CD4-positive, CD25-positive, alpha-beta regulatory T cell (primary cell): ENCODE data around the gene ANKS1B. TPM values are rescaled to one million over a fixed set of nuclear protein-coding genes. Genes with fewer than 3 reads are reported as not detected.

Experiments
- ATAC-seq, 2 donors: fragments of 150-1000 bp; cut with Tn5 transposase; one replicate each; pipeline ENCODE4 v1.10.0; 2021; ENCODE audit warnings: low read depth in 2 of 2, moderate number of reproducible peaks in 2 of 2, moderate library complexity in 1 of 2
- DNase-seq, 3 donors: peaks; one replicate each; pipeline versions ENCODE4 v3.0.0 to v3.0.0-alpha.2; 2012 to 2022; ENCODE audit warnings: mixed read lengths in 1 of 3
- H3K27ac ChIP-seq: one replicate; pipeline ENCODE4 v1.7.0; 2013; ENCODE audit warnings: mild to moderate bottlenecking, low read length; ENCODE audit not compliant: insufficient read depth, poor library complexity, severe bottlenecking
- H3K27me3 ChIP-seq: one replicate; pipeline ENCODE4 v1.7.0; 2013; ENCODE audit warnings: low read length; ENCODE audit not compliant: control insufficient read depth, insufficient read depth
- H3K36me3 ChIP-seq: one replicate; pipeline ENCODE4 v1.7.0; 2013; ENCODE audit warnings: mild to moderate bottlenecking, low read length, moderate library complexity; ENCODE audit not compliant: control insufficient read depth, insufficient read depth
- H3K4me1 ChIP-seq: 2 replicates; pipeline ENCODE4 v1.7.0; 2013; ENCODE audit warnings: mild to moderate bottlenecking, low read length; ENCODE audit not compliant: insufficient read depth, control insufficient read depth, poor library complexity, severe bottlenecking
- H3K4me3 ChIP-seq: one replicate; pipeline ENCODE4 v1.7.0; 2013; ENCODE audit warnings: low read depth, mild to moderate bottlenecking, low read length, moderate library complexity
- H3K9me3 ChIP-seq, 2 experiments: 1 replicate in 1 of 2; 2 replicates in 1 of 2; pipeline ENCODE4 v1.7.0; 2013; ENCODE audit warnings: low read length in 2 of 2, mild to moderate bottlenecking in 1 of 2, moderate library complexity in 1 of 2; ENCODE audit not compliant: control insufficient read depth in 2 of 2
- H3K27ac Mint-ChIP-seq, 3 donors: one replicate each; pipeline ENCODE4 v1.8.0; 2020 to 2022; ENCODE audit warnings: mild to moderate bottlenecking in 3 of 3, mixed read lengths in 3 of 3, moderate library complexity in 2 of 3
- H3K27me3 Mint-ChIP-seq: one replicate; pipeline ENCODE4 v1.8.0; 2022; ENCODE audit warnings: mild to moderate bottlenecking, mixed read lengths
- H3K36me3 Mint-ChIP-seq: one replicate; pipeline ENCODE4 v1.8.0; 2020; ENCODE audit warnings: mixed read lengths
- H3K4me1 Mint-ChIP-seq, 4 donors: one replicate each; pipeline ENCODE4 v1.8.0; 2020 to 2022; ENCODE audit warnings: mixed read lengths in 4 of 4, mild to moderate bottlenecking in 1 of 4
- H3K4me3 Mint-ChIP-seq, 4 donors: one replicate each; pipeline ENCODE4 v1.8.0; 2020 to 2022; ENCODE audit warnings: mild to moderate bottlenecking in 4 of 4, mixed read lengths in 4 of 4, moderate library complexity in 3 of 4
- H3K9me3 Mint-ChIP-seq, 7 donors: one replicate each; pipeline ENCODE4 v1.8.0; 2020 to 2022; ENCODE audit warnings: mixed read lengths in 7 of 7, mild to moderate bottlenecking in 3 of 7, moderate library complexity in 2 of 7
- polyA plus RNA-seq, 4 donors: library from polyadenylated mRNA; unstranded; fragments of 300-500 nt; fragmentation: Illumina TruSeq; gene quantifications; one replicate each; pipeline ENCODE4 v1.2.3, GENCODE V29; 2021
- total RNA-seq: library from RNA; stranded (reverse); gene quantifications from one replicate; pipeline ENCODE4 v1.2.3, GENCODE V29; 2022

The ANKS1B gene
- total and polyA plus RNA-seq, 5 donors from 2014 or later = 4.0 to 15.9 (median 9.5) TPM

DNA sequence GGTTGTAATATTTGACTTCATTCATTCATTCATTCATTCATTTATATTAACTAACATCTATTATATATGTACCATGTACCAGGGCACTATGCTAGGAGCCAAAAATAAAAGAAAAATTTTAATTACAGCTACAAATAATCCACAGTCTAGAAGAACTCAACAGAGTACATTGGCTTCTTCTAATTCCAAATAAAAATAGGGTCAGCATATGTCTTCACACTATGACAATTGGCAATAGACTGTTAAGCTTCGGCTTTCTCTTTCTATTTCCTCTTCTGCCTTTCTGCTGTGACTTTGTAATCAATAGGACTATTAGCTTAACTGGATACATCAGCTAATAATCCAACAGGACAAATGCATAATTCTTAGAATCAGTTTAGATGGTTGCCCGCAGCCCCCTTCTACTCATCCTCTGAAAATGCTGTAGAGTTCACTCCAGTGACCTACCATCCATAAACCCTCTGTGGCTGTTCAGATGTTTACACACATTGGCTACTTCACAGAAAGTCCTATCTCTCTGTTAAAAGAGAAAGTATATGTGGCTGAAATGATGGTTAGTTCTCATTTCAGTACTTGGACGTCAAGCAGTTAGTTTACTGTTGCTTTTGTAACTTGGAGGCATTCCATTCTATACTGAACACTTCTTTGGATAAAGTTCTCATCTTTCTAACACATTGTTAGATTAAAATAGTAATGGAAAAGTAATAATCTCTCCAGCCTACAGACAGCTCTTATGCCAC lies 782.7 kb downstream of the ANKS1B start:
- H3K36me3 Mint-ChIP-seq = no peaks in the 10 kb centered on the region
- Histone ChIP-seq H3K4me3 (no peak overlapping the region), H3K36me3 (no peaks in the 10 kb centered on the region), H3K27me3 (no peaks in the 10 kb centered on the region), H3K9me3 (no peaks in the 10 kb centered on the region), H3K27ac (no peak overlapping the region), H3K4me1 (no peaks in the 10 kb centered on the region)
- no peak overlapping the region for H3K27ac Mint-ChIP-seq
- no peaks in the 10 kb centered on the region for H3K4me1 Mint-ChIP-seq
- H3K4me3 Mint-ChIP-seq = no peak overlapping the region
- DNase-seq = no peak
- H3K27me3 Mint-ChIP-seq = no peaks in the 10 kb centered on the region
- H3K9me3 Mint-ChIP-seq = peaks cover 0 to 10% (median 3%) of the 10 kb centered on the region in 7 donors
- ATAC-seq = no peak

DNA sequence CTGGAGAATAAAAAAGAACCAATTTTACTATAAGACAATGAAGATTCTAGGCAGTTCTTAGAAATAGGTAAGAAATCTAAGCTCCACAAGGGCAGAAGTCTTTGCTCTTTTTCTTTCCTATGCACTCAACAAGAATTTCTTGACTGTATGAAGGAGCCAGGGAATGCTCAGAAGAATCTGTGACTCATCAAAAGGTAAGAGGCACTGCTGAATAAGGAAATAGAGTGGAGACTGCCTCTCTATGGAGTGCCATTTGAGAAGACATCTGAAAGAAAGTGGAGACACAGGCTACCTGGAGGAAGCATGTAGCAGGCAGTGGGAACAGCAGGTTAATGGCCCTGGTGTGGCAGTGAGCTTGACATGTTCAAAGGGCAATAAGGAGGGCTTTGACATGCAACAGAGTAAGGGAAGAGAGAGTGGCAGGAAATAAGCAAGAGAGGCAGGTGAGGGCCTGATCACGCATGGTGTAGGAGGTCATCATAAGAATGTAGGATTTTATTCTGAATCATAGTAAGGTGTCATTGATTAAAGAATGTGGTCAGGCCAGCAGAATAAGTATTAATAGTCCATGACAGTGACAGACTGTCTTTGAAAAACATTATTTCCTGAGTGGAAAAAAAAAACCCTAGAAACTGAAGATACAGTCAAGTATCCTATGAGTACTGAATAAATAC lies 783.9 kb downstream of the ANKS1B start:
- Mint-ChIP-seq H3K9me3 (peaks cover 0 to 10% (median 5%) of the 10 kb centered on the region in 7 donors), H3K4me1 (no peaks in the 10 kb centered on the region), H3K27me3 (no peaks in the 10 kb centered on the region)

DNA sequence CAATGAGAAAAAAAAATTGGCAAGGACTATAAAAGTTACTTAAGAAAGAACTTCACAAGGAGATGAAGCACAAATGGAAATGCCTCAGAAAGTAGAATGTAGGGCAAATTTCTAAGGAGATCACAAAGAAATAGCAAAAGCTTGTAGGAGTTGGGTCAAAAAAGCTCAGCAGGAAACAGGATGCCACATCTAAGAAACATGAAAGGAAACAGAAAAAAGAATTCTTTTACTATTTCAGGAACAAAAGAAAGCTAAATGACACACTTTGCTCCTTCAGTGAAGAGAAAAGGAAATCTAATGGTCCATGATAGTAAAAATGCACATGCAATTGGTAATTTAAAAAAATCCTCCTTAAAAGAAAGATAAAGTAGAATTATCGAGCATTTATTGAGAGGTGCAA lies 789.3 kb downstream of the ANKS1B start:
- H3K9me3 ChIP-seq = no peaks in the 10 kb centered on the region
- H3K36me3 ChIP-seq = no peaks in the 10 kb centered on the region
- H3K4me3 ChIP-seq = no peak overlapping the region
- H3K36me3 Mint-ChIP-seq = no peaks in the 10 kb centered on the region
- peaks cover 0 to 6% (median 5%) of the 10 kb centered on the region in 7 donors for H3K9me3 Mint-ChIP-seq
- H3K27me3 ChIP-seq = no peaks in the 10 kb centered on the region
- no peaks in the 10 kb centered on the region for H3K27me3 Mint-ChIP-seq
- no peak overlapping the region for H3K27ac Mint-ChIP-seq
- ATAC-seq (no peak), DNase-seq (no peak)
- H3K4me1 ChIP-seq = no peaks in the 10 kb centered on the region
- no peak overlapping the region for H3K27ac ChIP-seq
- H3K4me1 Mint-ChIP-seq = no peaks in the 10 kb centered on the region
- H3K4me3 Mint-ChIP-seq = no peak overlapping the region

More for the DNA sequence above, 783.9 kb downstream of the ANKS1B start:
- H3K27ac ChIP-seq = no peak overlapping the region
- H3K4me3 Mint-ChIP-seq = no peak overlapping the region
- DNase-seq (no peak), ATAC-seq (no peak)
- no peaks in the 10 kb centered on the region for H3K4me1 ChIP-seq
- no peak overlapping the region for H3K27ac Mint-ChIP-seq
- H3K4me3 ChIP-seq = no peak overlapping the region
- no peaks in the 10 kb centered on the region for H3K27me3 ChIP-seq
- no peaks in the 10 kb centered on the region for H3K36me3 ChIP-seq
- no peaks in the 10 kb centered on the region for H3K9me3 ChIP-seq
- H3K36me3 Mint-ChIP-seq = no peaks in the 10 kb centered on the region

DNA sequence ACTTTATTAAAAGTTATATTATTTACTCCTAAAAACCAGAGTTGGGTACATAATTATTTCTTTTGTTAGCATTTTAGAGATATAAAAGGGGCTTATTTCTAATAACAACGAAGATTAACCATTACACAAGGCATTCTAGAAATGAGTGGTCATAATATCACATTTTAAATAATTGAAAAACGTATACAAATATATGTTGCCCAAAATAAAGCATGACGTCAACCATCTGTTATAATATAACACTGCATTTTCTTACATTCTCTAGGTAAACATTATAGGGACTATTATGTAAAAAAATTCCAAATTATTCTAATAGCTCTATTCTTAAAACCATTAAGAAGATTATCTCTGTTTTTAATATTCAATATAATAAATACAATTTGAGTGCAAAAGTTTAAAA lies 792.2 kb downstream of the ANKS1B start:
- H3K27ac ChIP-seq = no peak overlapping the region
- no peak for DNase-seq
- peaks cover 0 to 8% (median 2%) of the 10 kb centered on the region in 7 donors for H3K9me3 Mint-ChIP-seq

DNA sequence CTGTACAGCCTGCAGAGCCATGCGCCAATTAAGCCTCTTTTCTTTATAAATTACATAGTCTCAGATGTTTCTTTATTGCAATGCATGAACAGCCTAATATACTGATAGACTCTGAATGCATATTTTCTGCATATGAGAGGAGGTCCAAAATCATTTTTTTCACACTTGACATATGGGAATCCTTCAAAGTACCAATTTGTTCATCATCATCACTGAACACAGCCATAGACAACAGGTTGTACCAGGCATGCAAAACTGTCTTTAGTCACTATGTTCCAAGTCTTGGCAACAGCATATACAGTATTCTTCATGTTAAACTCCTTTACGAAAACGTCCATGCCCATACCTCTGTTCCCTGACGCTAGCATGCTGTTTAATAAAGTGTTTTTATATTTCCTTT lies 807.9 kb downstream of the ANKS1B start:
- Mint-ChIP-seq H3K4me3 (no peak overlapping the region), H3K36me3 (no peaks in the 10 kb centered on the region), H3K27ac (no peak overlapping the region), H3K4me1 (no peaks in the 10 kb centered on the region), H3K9me3 (peaks cover 0 to 14% (median 6%) of the 10 kb centered on the region in 7 donors), H3K27me3 (peaks cover 6% of the 10 kb centered on the region)
- ATAC-seq = no peak
- H3K27me3 ChIP-seq = no peaks in the 10 kb centered on the region
- H3K36me3 ChIP-seq = no peaks in the 10 kb centered on the region
- H3K27ac ChIP-seq = no peak overlapping the region
- DNase-seq = no peak
- no peaks in the 10 kb centered on the region for H3K4me1 ChIP-seq
- no peak overlapping the region for H3K4me3 ChIP-seq
- H3K9me3 ChIP-seq = no peaks in the 10 kb centered on the region

More for the DNA sequence above, 792.2 kb downstream of the ANKS1B start:
- no peak overlapping the region for H3K27ac Mint-ChIP-seq
- no peak overlapping the region for H3K4me3 Mint-ChIP-seq
- no peak for ATAC-seq
- no peaks in the 10 kb centered on the region for H3K36me3 Mint-ChIP-seq
- Histone ChIP-seq H3K36me3 (no peaks in the 10 kb centered on the region), H3K27me3 (no peaks in the 10 kb centered on the region), H3K9me3 (no peaks in the 10 kb centered on the region), H3K4me1 (no peaks in the 10 kb centered on the region), H3K4me3 (no peak overlapping the region)
- H3K27me3 Mint-ChIP-seq = no peaks in the 10 kb centered on the region
- H3K4me1 Mint-ChIP-seq = no peaks in the 10 kb centered on the region

DNA sequence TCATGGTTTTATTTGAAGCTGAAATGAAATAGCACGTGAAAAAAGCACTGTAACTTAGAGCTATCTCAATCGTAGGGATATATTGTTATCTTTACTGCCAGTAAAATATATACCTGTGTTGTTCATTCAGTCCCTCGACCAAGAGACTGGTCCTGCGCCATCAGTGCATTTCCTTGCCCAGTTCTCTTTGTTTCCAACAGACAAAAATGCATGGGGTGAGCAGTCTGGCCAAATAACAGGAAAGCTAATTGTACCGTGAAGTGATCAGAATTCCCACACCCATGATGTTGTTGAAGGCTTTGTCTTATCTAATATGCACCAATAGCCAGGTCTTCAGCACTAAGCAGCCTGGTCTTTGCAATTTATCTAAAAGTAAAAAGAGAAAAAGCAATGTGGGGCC lies 814.3 kb downstream of the ANKS1B start:
- Histone ChIP-seq H3K27me3 (no peaks in the 10 kb centered on the region), H3K27ac (no peak overlapping the region), H3K36me3 (no peaks in the 10 kb centered on the region), H3K9me3 (no peaks in the 10 kb centered on the region), H3K4me3 (no peak overlapping the region), H3K4me1 (no peaks in the 10 kb centered on the region)
- Mint-ChIP-seq H3K27ac (no peak overlapping the region), H3K27me3 (no peaks in the 10 kb centered on the region), H3K9me3 (peaks cover 0 to 4% (median 0%) of the 10 kb centered on the region in 7 donors), H3K4me1 (no peaks in the 10 kb centered on the region), H3K36me3 (no peaks in the 10 kb centered on the region), H3K4me3 (no peak overlapping the region)
- ATAC-seq (no peak), DNase-seq (no peak)

DNA sequence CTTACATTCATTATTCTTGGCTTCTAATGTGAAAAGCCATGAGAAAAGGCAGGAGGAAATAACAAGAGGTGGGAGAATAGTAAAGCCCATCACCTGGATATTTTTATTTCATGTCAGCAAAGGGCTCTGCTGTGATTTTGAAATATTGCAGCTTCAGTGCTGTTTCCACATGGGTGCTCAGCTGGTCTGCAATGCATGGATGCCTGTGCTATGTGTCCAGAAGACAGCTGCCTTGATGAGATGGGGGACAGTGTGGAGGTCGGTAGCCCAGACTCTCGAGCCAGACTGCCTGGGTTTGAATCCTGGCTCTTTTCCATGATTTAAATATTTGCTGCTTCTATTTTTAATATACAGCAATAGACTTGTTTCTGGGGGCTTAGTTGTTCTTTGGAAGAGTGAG lies 814.7 kb downstream of the ANKS1B start:
- no peaks in the 10 kb centered on the region for H3K27me3 Mint-ChIP-seq
- DNase-seq (no peak), ATAC-seq (no peak)
- no peaks in the 10 kb centered on the region for H3K36me3 Mint-ChIP-seq
- Histone ChIP-seq H3K9me3 (no peaks in the 10 kb centered on the region), H3K27ac (no peak overlapping the region), H3K4me1 (no peaks in the 10 kb centered on the region), H3K4me3 (no peak overlapping the region), H3K36me3 (no peaks in the 10 kb centered on the region), H3K27me3 (no peaks in the 10 kb centered on the region)
- no peak overlapping the region for H3K4me3 Mint-ChIP-seq
- H3K27ac Mint-ChIP-seq = no peak overlapping the region
- no peaks in the 10 kb centered on the region for H3K4me1 Mint-ChIP-seq
- peaks cover 0 to 4% (median 0%) of the 10 kb centered on the region in 7 donors for H3K9me3 Mint-ChIP-seq

DNA sequence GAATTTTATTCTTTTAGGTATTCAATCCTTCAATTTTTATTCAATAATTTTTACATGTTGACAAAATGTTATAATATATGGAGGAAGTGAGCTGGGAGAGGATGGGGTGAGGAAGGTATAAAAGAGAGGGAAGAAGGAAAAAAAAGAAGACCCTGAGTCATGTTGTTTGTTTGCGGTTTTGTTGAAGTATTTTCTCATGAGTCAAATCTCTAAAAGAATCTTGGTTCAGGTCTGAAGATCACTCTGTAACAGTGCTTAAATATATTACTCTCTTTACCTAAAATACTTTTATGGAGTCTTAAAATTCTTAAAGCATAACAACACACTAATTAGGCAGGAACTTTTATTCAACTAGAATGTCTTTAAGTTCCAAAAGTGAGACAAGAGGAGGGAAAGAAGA lies 826.8 kb downstream of the ANKS1B start:
- H3K27ac ChIP-seq = no peak overlapping the region
- Mint-ChIP-seq H3K27ac (no peak overlapping the region), H3K27me3 (no peaks in the 10 kb centered on the region), H3K4me3 (no peak overlapping the region), H3K4me1 (no peaks in the 10 kb centered on the region), H3K9me3 (peaks cover 0 to 8% (median 3%) of the 10 kb centered on the region in 7 donors), H3K36me3 (no peaks in the 10 kb centered on the region)
- H3K4me3 ChIP-seq = no peak overlapping the region
- H3K27me3 ChIP-seq = no peaks in the 10 kb centered on the region
- H3K4me1 ChIP-seq = no peaks in the 10 kb centered on the region
- no peaks in the 10 kb centered on the region for H3K9me3 ChIP-seq
- DNase-seq (no peak), ATAC-seq (no peak)
- no peaks in the 10 kb centered on the region for H3K36me3 ChIP-seq
